GM19238 (cell line): ENCODE results near the gene TBC1D22A.

Experiments used
- DNase-seq: peaks from one replicate; pipeline ENCODE4 v3.0.0; 2011; ENCODE audit warnings: low spot score; ENCODE audit not compliant: insufficient read length

Gene TBC1D22A

DNA sequence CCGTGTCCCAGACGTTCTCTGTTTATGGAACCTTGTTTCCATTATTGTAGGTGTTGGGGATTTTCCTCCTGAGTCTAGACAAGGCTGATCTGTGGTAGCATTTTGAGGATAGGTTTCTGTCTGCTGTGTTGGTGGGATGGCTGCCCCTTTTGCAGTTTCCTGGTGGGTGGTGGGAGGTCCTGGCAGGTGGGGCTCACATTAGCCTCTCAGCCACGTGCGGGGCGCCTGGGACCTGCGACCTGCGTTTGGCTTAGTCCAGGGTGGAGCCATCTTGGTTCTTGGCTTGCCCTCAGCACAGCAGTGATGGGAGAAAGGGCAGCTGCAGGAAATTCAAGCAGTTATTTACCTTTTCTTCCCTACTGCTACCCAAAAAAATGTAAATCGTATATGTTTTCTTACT is 143.4 kb downstream of the TBC1D22A start:
- no peak for DNase-seq

DNA sequence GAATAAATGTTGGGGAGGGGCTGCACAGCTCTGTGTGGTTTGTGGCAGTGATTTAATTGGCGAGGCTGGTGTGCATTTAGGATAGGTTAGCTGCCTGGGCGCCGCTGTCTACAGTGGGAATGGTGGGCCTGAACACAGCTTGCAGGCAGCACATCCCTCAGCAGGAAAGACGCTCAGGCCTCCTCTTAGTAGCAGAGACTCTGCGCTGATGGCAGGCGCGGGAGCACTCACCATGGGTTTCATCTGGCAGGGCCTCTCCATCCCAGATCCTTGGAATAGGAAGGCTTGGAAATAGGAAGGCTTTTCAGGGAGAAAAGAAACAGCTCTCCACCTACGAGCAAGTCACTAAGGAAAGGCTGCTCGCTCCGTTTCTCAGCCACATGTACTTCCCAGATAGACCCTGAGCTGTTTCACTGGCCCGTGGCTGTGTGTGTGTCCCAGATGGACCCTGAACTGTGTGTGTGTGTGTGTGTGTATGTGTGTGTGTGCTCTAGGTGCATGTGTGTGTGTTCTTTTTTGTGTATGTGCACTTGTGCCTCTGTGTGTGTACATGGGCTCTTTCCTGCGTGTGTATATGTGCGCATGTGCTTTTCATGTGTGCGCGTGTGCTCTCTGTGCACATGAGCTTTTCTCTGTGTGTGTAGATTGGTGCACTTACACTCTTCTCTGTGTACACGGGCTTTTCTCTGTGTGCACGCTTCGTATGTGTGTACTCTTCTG is 144.0 kb downstream of the TBC1D22A start:
- DNase-seq: no peak

GRCh38 chr22:46907241-46908215 is 145.1 kb downstream of the TBC1D22A start:
- DNase-seq: no peak

- no peak for DNase-seq
Observed at GRCh38 chr22:46908641-46909107, 146.2 kb downstream of the TBC1D22A start.

GRCh38 chr22:46909237-46910030 is 147.0 kb downstream of the TBC1D22A start:
- no peak for DNase-seq

GRCh38 chr22:46910624-46911023 is 148.2 kb downstream of the TBC1D22A start:
- no peak for DNase-seq

- DNase-seq: no peak
Observed at GRCh38 chr22:46911346-46911745, 148.9 kb downstream of the TBC1D22A start.

GRCh38 chr22:46913351-46913750 is 150.9 kb downstream of the TBC1D22A start:
- DNase-seq: no peak

DNA sequence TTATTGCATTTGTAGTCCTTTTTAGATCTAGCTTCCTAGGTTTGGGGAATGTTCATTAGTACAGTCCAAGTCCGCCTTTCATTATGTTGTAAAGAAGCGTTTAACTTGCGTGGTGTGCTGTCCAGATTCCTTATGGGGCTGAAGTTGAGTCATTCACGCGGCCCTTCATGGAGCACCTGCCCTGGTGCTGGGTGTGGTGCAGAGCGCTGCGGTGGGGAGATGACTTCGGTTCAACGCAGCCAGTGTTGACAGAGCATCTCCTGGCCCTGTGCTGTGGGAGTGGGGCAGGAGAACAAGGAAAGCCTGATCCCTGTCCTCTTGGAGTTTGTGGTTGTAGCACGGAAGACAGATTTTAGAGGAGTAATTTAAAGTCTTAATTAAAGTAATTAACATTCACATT is 152.0 kb downstream of the TBC1D22A start:
- DNase-seq: no peak

DNA sequence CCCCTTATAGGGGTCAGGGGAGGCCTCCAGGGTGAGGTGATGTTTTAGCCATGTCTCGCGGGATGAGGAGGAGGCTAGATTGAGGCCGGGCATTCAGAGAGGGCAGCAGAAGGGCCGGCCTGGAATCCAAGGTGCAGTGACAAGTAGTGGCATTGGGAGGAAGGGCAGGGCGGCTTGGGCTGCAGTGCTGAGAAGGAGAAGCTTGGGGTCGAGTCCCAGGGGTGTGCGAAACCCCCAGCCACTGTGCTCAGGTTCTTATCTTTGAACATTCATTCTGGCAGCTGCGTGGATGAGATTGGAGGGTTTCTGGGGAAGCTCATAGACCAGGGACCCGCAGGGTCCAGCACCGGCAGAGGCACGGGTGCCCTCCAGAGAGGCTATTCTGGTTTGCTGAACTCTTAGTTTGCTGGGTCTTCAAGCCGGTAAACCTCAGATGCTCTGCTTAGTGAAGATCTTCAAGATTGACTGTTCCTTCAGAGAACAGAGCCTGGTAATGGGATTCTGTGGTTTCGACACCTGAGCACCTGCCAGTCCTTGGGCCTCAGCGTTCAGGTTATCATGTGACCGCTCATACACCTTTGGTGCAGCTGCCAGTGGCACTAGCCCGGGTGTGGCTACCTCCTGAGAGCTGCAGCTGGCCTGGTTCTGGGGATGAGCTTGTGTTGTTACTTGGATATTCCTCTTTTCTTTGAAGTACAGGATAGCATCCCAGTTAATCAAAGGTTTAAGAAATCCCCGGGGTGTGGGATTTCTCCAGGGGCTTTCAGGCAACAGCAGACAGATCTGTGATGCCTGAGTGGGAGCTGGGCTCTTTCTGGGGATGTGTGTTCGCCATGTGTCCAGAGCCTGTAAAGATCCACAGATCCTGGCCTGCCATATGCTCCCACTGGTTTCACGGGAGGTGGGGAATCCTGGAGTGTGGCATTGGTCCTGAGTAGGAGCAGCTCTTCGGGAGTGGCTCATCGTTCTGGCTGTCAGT is 152.8 kb downstream of the TBC1D22A start:
- no peak for DNase-seq

DNA sequence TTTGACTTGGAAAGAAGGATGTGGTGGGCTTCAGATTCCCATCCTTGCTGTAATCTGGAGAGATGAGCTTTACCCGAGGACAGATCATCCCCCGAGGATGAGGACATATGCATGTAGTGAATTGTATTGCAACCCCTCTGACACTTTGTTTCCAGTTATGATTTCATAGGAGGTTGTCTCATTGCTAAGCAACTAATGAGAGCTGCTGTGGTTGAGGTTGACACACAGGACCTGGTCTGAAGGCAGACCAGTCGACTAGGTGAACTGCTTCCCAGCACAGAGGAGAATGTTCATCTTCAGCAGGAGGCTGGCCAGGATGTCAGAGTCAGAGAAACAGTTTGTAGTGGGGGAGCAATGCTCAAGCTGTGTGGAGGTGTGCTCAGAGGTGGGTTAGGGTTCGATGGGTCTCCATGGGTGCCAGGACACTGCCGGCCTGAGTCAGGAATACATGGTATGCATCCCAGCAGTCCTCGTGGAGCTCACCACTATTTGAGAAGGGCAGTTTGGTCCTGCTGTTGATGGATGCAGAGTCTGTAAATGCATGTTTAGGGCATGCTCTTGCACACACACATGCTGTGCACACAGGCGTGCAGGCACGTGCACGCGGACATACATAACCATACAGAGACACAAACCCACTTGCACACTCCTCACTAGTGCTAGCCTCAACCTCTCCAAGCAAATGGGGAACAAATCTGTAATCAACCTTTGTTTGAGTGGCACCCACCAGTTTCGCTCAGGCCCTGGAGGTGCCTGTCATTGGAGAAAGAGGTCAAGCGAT is 153.7 kb downstream of the TBC1D22A start:
- DNase-seq: no peak

DNA sequence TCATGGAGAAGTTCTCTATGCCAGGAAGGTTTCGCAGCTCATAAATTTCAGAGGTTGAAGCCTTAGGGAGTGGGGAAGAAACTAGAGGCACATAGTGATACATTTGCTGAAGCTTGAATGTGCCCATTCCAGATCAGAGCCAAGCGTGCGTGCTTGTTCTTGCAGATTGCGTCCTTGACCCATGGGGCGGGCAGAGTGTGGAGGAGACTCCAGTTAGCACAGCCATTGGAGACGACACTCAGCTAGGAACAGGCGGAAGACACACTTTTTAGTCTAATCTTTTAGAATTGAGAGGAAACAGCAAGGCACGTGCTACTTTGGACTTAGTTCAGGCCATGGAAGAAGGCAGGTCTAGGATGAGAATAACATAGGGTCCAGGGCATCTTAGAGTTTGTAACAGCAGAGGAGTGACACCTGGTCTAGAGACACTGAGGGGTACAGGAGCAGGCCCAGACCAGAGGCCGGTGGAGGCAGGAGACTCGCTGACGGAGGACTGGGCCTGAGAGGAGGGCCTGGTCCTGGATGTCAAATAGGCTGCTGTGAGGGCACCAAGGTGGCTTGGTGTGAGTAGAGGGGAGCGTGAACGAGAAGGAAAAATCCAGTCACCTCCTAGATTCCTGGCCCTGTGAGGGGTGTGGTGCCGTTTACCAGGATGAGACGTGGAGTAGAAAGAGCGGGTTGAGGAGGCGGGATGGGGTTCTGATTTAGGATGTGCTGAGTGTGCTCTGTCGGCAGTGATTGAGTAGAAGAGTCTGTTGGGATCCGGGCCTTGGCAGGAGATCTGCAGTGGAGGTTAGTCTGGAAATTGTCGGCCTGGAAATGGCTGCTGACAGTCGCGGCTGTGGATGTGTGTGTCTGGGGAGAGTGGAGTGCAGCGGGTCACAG is 154.7 kb downstream of the TBC1D22A start:
- DNase-seq: no peak

- DNase-seq: no peak
Observed at GRCh38 chr22:46917771-46918101, 155.3 kb downstream of the TBC1D22A start.

DNA sequence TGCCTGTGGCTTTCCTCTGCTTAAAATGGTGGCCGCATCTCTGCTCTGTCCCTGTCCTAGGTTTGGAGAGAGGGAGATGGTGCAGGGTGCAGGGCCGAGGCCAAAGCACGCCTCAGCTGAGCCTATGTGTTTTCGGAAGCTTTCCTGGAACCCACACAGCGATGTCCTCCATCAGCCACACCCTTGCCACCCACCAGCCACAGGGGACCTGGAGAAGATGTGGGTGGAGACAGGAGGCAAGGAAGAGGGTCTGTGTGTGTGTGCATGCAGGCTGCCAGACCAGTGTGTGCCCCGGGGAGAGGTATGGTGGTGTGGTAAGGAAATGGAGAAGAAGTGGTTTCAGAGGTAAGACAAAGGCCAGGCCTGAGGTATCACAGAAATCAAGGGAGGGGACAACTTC is 155.7 kb downstream of the TBC1D22A start:
- no peak for DNase-seq

GRCh38 chr22:46922037-46922436 is 159.6 kb downstream of the TBC1D22A start:
- DNase-seq: no peak

GRCh38 chr22:46923394-46923793 is 160.9 kb downstream of the TBC1D22A start:
- DNase-seq: no peak

DNA sequence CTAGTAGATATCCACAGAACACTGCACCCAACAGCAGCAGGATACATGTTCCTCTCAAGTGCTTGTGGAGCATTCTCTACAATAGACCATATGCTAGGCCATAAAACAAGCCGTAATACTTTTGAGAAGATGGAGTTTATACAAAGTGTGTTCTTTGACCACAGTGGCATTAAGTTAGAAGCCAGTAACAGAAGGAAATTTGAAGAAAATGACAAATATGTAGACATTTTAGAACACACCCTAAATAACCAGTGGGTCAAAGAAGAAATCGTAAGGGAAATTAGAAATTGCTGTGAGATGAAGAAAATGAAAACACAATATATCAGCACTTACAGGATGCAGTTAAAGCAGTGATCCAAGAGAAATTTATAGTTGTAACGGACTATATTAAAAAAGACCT is 163.4 kb downstream of the TBC1D22A start:
- DNase-seq: no peak

DNA sequence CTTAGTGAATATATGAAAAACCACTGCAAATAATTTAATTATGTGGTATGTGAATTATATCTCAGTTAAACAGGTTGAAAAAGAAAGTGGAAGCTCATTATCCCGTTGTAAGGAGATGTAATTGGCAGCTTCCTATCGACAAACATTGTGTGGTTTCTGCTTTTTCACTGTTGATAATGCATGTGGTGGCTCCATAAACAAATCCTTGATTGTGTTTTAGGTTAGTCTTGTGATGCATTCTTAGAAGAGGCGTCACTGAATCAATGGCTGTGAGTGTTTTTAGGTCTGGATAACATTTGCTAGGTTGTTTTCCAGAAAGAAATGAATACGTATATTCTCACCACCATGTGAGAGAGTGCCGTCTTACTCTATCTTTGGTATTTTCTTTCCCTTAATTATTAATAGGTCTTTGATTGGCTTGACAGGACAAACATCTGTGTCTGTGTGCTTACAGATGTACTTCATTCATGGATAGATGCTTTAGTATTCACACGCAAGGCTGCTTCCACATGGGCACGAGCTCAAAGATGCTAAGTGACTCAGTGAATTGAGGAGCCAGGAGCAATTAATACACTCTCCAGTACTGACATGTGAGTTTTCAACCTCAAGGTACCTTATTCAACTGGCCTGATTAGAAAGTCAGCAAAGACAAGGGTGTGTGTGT is 166.7 kb downstream of the TBC1D22A start:
- no peak for DNase-seq
